PC-9 (cell line): ENCODE measurements around the gene SVOP. TPM values are rescaled to one million over a fixed set of nuclear protein-coding genes. Genes with fewer than 3 reads are reported as not detected.

ENCODE experiments used
- BruUV-seq: library from RNA; stranded (reverse); fragments of 400-500 nt; replicated peaks from 2 replicates; lab custom pipeline; 2021; lab: Mats Ljungman, UMichigan
- CTCF ChIA-PET: fragments of 300-600 bp; sonication (Branson Sonifier 250); formaldehyde crosslinking; loops from one replicate; lab custom pipeline; 2022; ENCODE audit warnings: antibody characterized with exemption; lab: Charles Lee
- POLR2A ChIA-PET: fragments of 300-600 bp; sonication (Branson Sonifier 250); formaldehyde crosslinking; loops from one replicate; lab custom pipeline; 2022; ENCODE audit warnings: antibody characterized with exemption; ENCODE audit not compliant: unreplicated experiment; lab: Charles Lee
- DNase-seq, 2 experiments: peaks; one replicate each; pipeline versions ENCODE4 v3.0.0 to v3.0.0-alpha.2; 2015 to 2022; ENCODE audit warnings: mixed read lengths in 1 of 2
- H2AFZ ChIP-seq: fragments of 200-600 bp; sonication (generic); 2 replicates; pipeline ENCODE4 v1.8.1; 2017; ENCODE audit warnings: antibody characterized with exemption
- H3F3A ChIP-seq: fragments of 200-600 bp; sonication (generic); 2 replicates; pipeline ENCODE4 v1.8.1; 2017; ENCODE audit warnings: antibody characterized with exemption, mild to moderate bottlenecking, low read depth; ENCODE audit not compliant: insufficient read depth
- H3K27ac ChIP-seq: fragments of 200-600 bp; sonication (generic); 2 replicates; pipeline ENCODE4 v1.6.1; 2016; ENCODE audit warnings: mixed run types
- H3K27me3 ChIP-seq: fragments of 200-600 bp; sonication (generic); 2 replicates; pipeline ENCODE4 v1.6.1; 2016; ENCODE audit warnings: low read depth, mixed run types; ENCODE audit not compliant: insufficient read depth
- H3K36me3 ChIP-seq: fragments of 200-600 bp; sonication (generic); 2 replicates; pipeline ENCODE4 v1.6.1; 2016; ENCODE audit warnings: low read depth, mixed run types
- H3K4me1 ChIP-seq: fragments of 200-600 bp; sonication (generic); replicated peaks from 2 replicates; pipeline ENCODE4 v1.6.1; 2016; ENCODE audit warnings: mixed run types; ENCODE audit not compliant: insufficient read depth
- H3K4me2 ChIP-seq: fragments of 200-600 bp; sonication (generic); 2 replicates; pipeline ENCODE4 v1.6.1; 2017; ENCODE audit warnings: mixed run types
- H3K4me3 ChIP-seq: fragments of 200-600 bp; sonication (generic); 2 replicates; pipeline ENCODE4 v1.6.1; 2016; ENCODE audit warnings: mixed run types
- H3K79me2 ChIP-seq: fragments of 200-600 bp; sonication (generic); 2 replicates; pipeline ENCODE4 v1.6.1; 2017; ENCODE audit warnings: low read depth, mixed run types
- H3K9me2 ChIP-seq: fragments of 200-600 bp; sonication (generic); 2 replicates; pipeline ENCODE4 v1.8.1; 2017; ENCODE audit warnings: mild to moderate bottlenecking; ENCODE audit not compliant: insufficient read depth
- H3K9me3 ChIP-seq: fragments of 200-600 bp; sonication (generic); 2 replicates; pipeline ENCODE4 v1.8.1; 2016; ENCODE audit warnings: low read depth; ENCODE audit not compliant: insufficient read depth
- H4K20me1 ChIP-seq: fragments of 200-600 bp; sonication (generic); 2 replicates; pipeline ENCODE4 v1.8.1; 2017; ENCODE audit not compliant: insufficient read depth
- CTCF ChIP-seq: fragments of 200-600 bp; sonication (generic); conservative IDR thresholded peaks from 2 replicates; pipeline ENCODE4 v1.6.1; 2017; ENCODE audit warnings: mixed run types, antibody characterized with exemption, mild to moderate bottlenecking, moderate library complexity
- EZH2 ChIP-seq: fragments of 200-600 bp; sonication (generic); IDR thresholded peaks from 2 replicates; pipeline ENCODE4 v1.8.0; 2017; ENCODE audit warnings: antibody characterized with exemption, low read depth
- intact Hi-C: fragments of 100-400 bp; cut with micrococcal nuclease; formaldehyde crosslinking; loops from one replicate; pipeline ENCODE4 v1.10.0; 2022; ENCODE audit not compliant: unreplicated experiment
- total RNA-seq: library from RNA; stranded (reverse); gene quantifications from 2 replicates; pipeline ENCODE4 v1.2.3, GENCODE V29; 2021

The SVOP gene
- total RNA-seq, 1 experiment from 2014 or later, result not detected

GRCh38 chr12:108966378-108967151, 54.3 kb downstream of the SVOP start:
- Histone ChIP-seq H3F3A (no peaks in the 10 kb centered on the region), H3K4me3 (no peak overlapping the region), H3K27me3 (peaks cover 28% of the 10 kb centered on the region), H4K20me1 (no peaks in the 10 kb centered on the region), H3K9me2 (no peaks in the 10 kb centered on the region), H2AFZ (no peak overlapping the region), H3K27ac (no peak overlapping the region), H3K4me2 (no peak overlapping the region), H3K4me1 (no peaks in the 10 kb centered on the region), H3K79me2 (no peaks in the 10 kb centered on the region), H3K36me3 (no peaks in the 10 kb centered on the region), H3K9me3 (no peaks in the 10 kb centered on the region)
- no TSS peak for BruUV-seq
- no peak for TF ChIP-seq CTCF
- TF ChIP-seq EZH2, result no peak
- no peak for DNase-seq
- POLR2A ChIA-PET, result no interaction called here
- intact Hi-C loops, result no loop called here
- CTCF ChIA-PET, result no interaction called here

GRCh38 chr12:108965886-108966285, 55.0 kb downstream of the SVOP start:
- Histone ChIP-seq H3K9me2 (no peaks in the 10 kb centered on the region), H3K4me2 (no peak overlapping the region), H4K20me1 (no peaks in the 10 kb centered on the region), H3K36me3 (no peaks in the 10 kb centered on the region), H3K9me3 (no peaks in the 10 kb centered on the region), H3K4me3 (no peak overlapping the region), H3K79me2 (no peaks in the 10 kb centered on the region), H3K4me1 (no peaks in the 10 kb centered on the region), H3K27ac (no peak overlapping the region), H2AFZ (no peak overlapping the region), H3F3A (no peaks in the 10 kb centered on the region), H3K27me3 (peaks cover 35% of the 10 kb centered on the region)
- ChIA-PET POLR2A (no interaction called here), CTCF (no interaction called here)
- intact Hi-C loops, result no loop called here
- BruUV-seq, result no TSS peak
- no peak for TF ChIP-seq EZH2
- no peak for TF ChIP-seq CTCF
- DNase-seq, result no peak

GRCh38 chr12:108964371-108965352, 56.2 kb downstream of the SVOP start:
- Histone ChIP-seq H3K9me3 (no peaks in the 10 kb centered on the region), H3K36me3 (no peaks in the 10 kb centered on the region), H4K20me1 (0 out of 2 replicates have a peak, but pooled peaks cover 2% of the 10 kb centered on the region), H3K27me3 (peaks cover 47% of the 10 kb centered on the region), H3K4me2 (no peak overlapping the region), H3K27ac (no peak overlapping the region), H3F3A (no peaks in the 10 kb centered on the region), H3K9me2 (no peaks in the 10 kb centered on the region), H3K4me1 (no peaks in the 10 kb centered on the region), H3K79me2 (no peaks in the 10 kb centered on the region), H3K4me3 (no peak overlapping the region), H2AFZ (no peak overlapping the region)
- no TSS peak for BruUV-seq
- no peak for DNase-seq
- ChIA-PET CTCF (no interaction called here), POLR2A (no interaction called here)
- TF ChIP-seq CTCF (no peak), EZH2 (no peak)
- intact Hi-C loops, result no loop called here
